HEK293 (cell line): ENCODE results near the gene CDC25A.

Experiments used
- CTCF ChIA-PET: fragments of 350-600 bp; formaldehyde crosslinking; extraction: SDS; loops from one replicate; lab custom pipeline; 2021; ENCODE audit warnings: antibody characterized with exemption; lab: Yijun Ruan, JAX
- POLR2A ChIA-PET: fragments of 300-600 bp; formaldehyde crosslinking; extraction: SDS; loops from one replicate; lab custom pipeline; 2020; ENCODE audit warnings: antibody characterized with exemption, inconsistent platforms; lab: Yijun Ruan, JAX
- H3K27ac ChIP-seq: fragments of 200-500 bp; sonication (Bioruptor generic); 2 replicates; pipeline ENCODE4 v1.5.1; 2014; ENCODE audit warnings: low read depth, low read length, control low read depth, inconsistent platforms; ENCODE audit errors: extremely low read depth
- H3K36me3 ChIP-seq, 2 experiments: fragments of 200-500 bp in 1 of 2; sonication (Bioruptor generic) in 1 of 2; 1 replicate in 1 of 2; 2 replicates in 1 of 2; pipeline ENCODE4 v1.5.1; 2014 to 2017; ENCODE audit warnings: inconsistent platforms in 2 of 2, low read length in 2 of 2; ENCODE audit not compliant: control insufficient read depth in 2 of 2, insufficient read depth in 1 of 2
- H3K4me1 ChIP-seq: fragments of 200-500 bp; sonication (Bioruptor generic); 2 replicates; pipeline ENCODE4 v1.5.1; 2014; ENCODE audit warnings: mild to moderate bottlenecking, low read length, inconsistent platforms; ENCODE audit not compliant: control insufficient read depth, insufficient read depth
- H3K4me3 ChIP-seq: 2 replicates; pipeline ENCODE4 v1.5.1; 2011; ENCODE audit warnings: low read depth, mild to moderate bottlenecking, control low read depth, low read length, moderate library complexity
- H3K9me3 ChIP-seq: fragments of 200-500 bp; sonication (Bioruptor generic); 2 replicates; pipeline ENCODE4 v1.5.1; 2014; ENCODE audit warnings: low read depth, low read length, inconsistent platforms; ENCODE audit not compliant: control insufficient read depth, insufficient read depth
- BCL11A ChIP-seq: fragments of 450-650 bp; formaldehyde crosslinking; IDR thresholded peaks from 2 replicates; pipeline ENCODE4 v1.5.1; 2016; ENCODE audit warnings: low read depth, missing biosample characterization, missing genetic modification characterization
- ELK4 ChIP-seq: IDR thresholded peaks from 2 replicates; pipeline ENCODE4 v1.6.1; 2011; ENCODE audit warnings: mild to moderate bottlenecking, low read depth, low read length, borderline replicate concordance
- IKZF3 ChIP-seq: fragments of 450-650 bp; IDR thresholded peaks from 2 replicates; pipeline ENCODE4 v1.5.0; 2018; ENCODE audit warnings: missing biosample characterization, mild to moderate bottlenecking, missing genetic modification characterization, moderate library complexity
- KLF1 ChIP-seq: fragments of 450-650 bp; formaldehyde crosslinking; IDR thresholded peaks from 2 replicates; pipeline ENCODE4 v1.5.1; 2016; ENCODE audit warnings: missing biosample characterization, missing genetic modification characterization
- PBX3 ChIP-seq: sonication (generic); formaldehyde crosslinking; IDR thresholded peaks from 2 replicates; pipeline ENCODE4 v1.8.1; 2022; ENCODE audit warnings: mild to moderate bottlenecking, moderate library complexity, missing genetic modification reagents
- SCRT1 ChIP-seq: fragments of 450-650 bp; formaldehyde crosslinking; IDR thresholded peaks from 2 replicates; pipeline ENCODE4 v1.5.1; 2016; ENCODE audit warnings: missing biosample characterization, missing genetic modification characterization, borderline replicate concordance
- ZBTB10 ChIP-seq: fragments of 450-650 bp; formaldehyde crosslinking; IDR thresholded peaks from 2 replicates; pipeline ENCODE4 v1.5.1; 2016; ENCODE audit warnings: missing biosample characterization, missing genetic modification characterization
- ZEB2 ChIP-seq: fragments of 450-650 bp; formaldehyde crosslinking; IDR thresholded peaks from 2 replicates; pipeline ENCODE4 v1.5.1; 2016; ENCODE audit warnings: missing biosample characterization, missing genetic modification characterization
- ZNF114 ChIP-seq: fragments of 450-650 bp; formaldehyde crosslinking; IDR thresholded peaks from 2 replicates; pipeline ENCODE4 v1.5.0; 2017; ENCODE audit warnings: missing biosample characterization, missing genetic modification characterization
- ZNF184 ChIP-seq: fragments of 450-650 bp; IDR thresholded peaks from 2 replicates; pipeline ENCODE4 v1.5.1; 2018; ENCODE audit warnings: missing biosample characterization, mild to moderate bottlenecking, missing genetic modification characterization
- ZNF2 ChIP-seq: fragments of 450-650 bp; formaldehyde crosslinking; IDR thresholded peaks from 2 replicates; pipeline ENCODE4 v1.5.1; 2016; ENCODE audit warnings: missing biosample characterization, missing genetic modification characterization
- ZNF350 ChIP-seq: fragments of 450-650 bp; formaldehyde crosslinking; IDR thresholded peaks from 2 replicates; pipeline ENCODE4 v1.5.0; 2017; ENCODE audit warnings: missing biosample characterization, mild to moderate bottlenecking, missing genetic modification characterization
- ZNF366 ChIP-seq: fragments of 450-650 bp; formaldehyde crosslinking; conservative IDR thresholded peaks from 2 replicates; pipeline ENCODE4 v1.5.1; 2016; ENCODE audit warnings: missing biosample characterization, missing genetic modification characterization
- ZNF37A ChIP-seq: fragments of 450-650 bp; IDR thresholded peaks from 2 replicates; pipeline ENCODE4 v1.5.1; 2018; ENCODE audit warnings: missing biosample characterization, missing genetic modification characterization
- ZNF404 ChIP-seq: fragments of 450-650 bp; formaldehyde crosslinking; IDR thresholded peaks from 2 replicates; pipeline ENCODE4 v1.5.1; 2017; ENCODE audit warnings: missing biosample characterization, missing genetic modification characterization
- ZNF473 ChIP-seq: fragments of 450-650 bp; formaldehyde crosslinking; IDR thresholded peaks from 2 replicates; pipeline ENCODE4 v1.5.1; 2017; ENCODE audit warnings: missing biosample characterization, missing genetic modification characterization
- ZNF544 ChIP-seq: fragments of 450-650 bp; formaldehyde crosslinking; IDR thresholded peaks from 2 replicates; pipeline ENCODE4 v1.5.0; 2017; ENCODE audit warnings: missing biosample characterization, missing genetic modification characterization
- ZNF558 ChIP-seq: fragments of 450-650 bp; formaldehyde crosslinking; IDR thresholded peaks from 2 replicates; pipeline ENCODE4 v1.5.1; 2016; ENCODE audit warnings: missing biosample characterization, missing genetic modification characterization
- ZNF561 ChIP-seq: fragments of 450-650 bp; IDR thresholded peaks from 2 replicates; pipeline ENCODE4 v1.5.1; 2018; ENCODE audit warnings: missing biosample characterization, missing genetic modification characterization, borderline replicate concordance
- ZNF747 ChIP-seq: fragments of 450-650 bp; formaldehyde crosslinking; IDR thresholded peaks from 2 replicates; pipeline ENCODE4 v1.5.1; 2016; ENCODE audit warnings: missing biosample characterization, missing genetic modification characterization
- ZSCAN16 ChIP-seq: fragments of 450-650 bp; formaldehyde crosslinking; IDR thresholded peaks from 2 replicates; pipeline ENCODE4 v1.5.1; 2016; ENCODE audit warnings: missing biosample characterization, missing genetic modification characterization
- TF ChIP-seq, protein P1 (sequence below): fragments of 450-650 bp; IDR thresholded peaks from 2 replicates; pipeline ENCODE4 v1.5.1; 2018; ENCODE audit warnings: missing biosample characterization, mild to moderate bottlenecking, missing genetic modification characterization
- TF ChIP-seq, protein P2 (sequence below): fragments of 450-650 bp; formaldehyde crosslinking; conservative IDR thresholded peaks from 2 replicates; pipeline ENCODE4 v1.5.1; 2016; ENCODE audit warnings: low read depth, missing biosample characterization, missing genetic modification characterization
- TF ChIP-seq, protein P3 (sequence below): fragments of 450-650 bp; formaldehyde crosslinking; IDR thresholded peaks from 2 replicates; pipeline ENCODE4 v1.5.1; 2016; ENCODE audit warnings: missing biosample characterization, missing genetic modification characterization

Gene CDC25A

DNA sequence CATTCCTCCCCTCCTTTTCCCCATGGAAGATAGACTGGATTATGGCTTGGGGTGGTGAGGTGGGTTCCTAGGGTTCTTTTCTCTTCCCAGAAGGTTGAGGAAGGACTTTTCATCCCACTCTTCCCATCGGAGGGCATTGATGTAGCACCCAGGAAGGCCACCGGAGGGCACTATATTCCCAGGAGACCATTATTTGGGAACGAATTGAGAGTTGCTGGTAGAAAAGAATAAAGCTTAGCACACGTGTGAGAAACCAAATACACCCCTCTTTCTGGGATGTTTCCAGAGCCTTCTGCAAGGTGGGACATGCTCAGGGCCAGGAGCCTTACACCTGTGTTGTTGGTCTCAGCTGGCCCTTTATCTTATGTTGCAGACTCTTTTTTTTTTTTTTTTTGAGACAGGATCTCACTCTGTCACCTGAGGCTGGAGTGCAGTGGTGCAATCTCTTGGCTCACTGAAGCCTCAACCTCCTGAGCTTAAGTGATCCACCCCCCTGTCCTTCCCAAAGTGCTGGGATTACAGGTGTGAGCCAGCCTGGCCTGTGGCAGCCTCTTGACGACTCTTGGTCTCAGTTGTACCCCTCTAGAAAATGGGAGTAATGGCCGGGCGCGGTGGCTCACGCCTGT, 6.3 kb upstream of the CDC25A start:
- POLR2A ChIA-PET = interaction anchor here (0.7 kb wide), 1 partner anchor 47 kb away, joined by 4 read pairs; the partner anchor contains the start of gene ZNF589
- TF ChIP-seq ZEB2 (tag by site-specific recombination) (0 out of 2 replicates have a peak, but pooled peaks have one; percentile 30), ZNF37A (tag by site-specific recombination) (no peak), ZNF114 (tag by site-specific recombination) (no peak), KLF1 (tag by site-specific recombination) (no peak), ZNF184 (no peak), ZNF2 (tag by site-specific recombination) (no peak), SCRT1 (tag by site-specific recombination) (no peak), ZSCAN16 (tag by site-specific recombination) (no peak), ZNF473 (tag by site-specific recombination) (no peak), ZNF558 (tag by site-specific recombination) (no peak), ZNF350 (tag by site-specific recombination) (no peak), PBX3 (no peak), IKZF3 (peak; percentile 86), BCL11A (no peak), ZNF404 (no peak), ZNF561 (tag by site-specific recombination) (no peak), ZNF747 (tag by site-specific recombination) (no peak), ELK4 (no peak), ZNF366 (tag by site-specific recombination) (peak; percentile 55), ZNF544 (tag by site-specific recombination) (no peak), ZBTB10 (tag by site-specific recombination) (no peak)
- TF ChIP-seq, protein P1, sequence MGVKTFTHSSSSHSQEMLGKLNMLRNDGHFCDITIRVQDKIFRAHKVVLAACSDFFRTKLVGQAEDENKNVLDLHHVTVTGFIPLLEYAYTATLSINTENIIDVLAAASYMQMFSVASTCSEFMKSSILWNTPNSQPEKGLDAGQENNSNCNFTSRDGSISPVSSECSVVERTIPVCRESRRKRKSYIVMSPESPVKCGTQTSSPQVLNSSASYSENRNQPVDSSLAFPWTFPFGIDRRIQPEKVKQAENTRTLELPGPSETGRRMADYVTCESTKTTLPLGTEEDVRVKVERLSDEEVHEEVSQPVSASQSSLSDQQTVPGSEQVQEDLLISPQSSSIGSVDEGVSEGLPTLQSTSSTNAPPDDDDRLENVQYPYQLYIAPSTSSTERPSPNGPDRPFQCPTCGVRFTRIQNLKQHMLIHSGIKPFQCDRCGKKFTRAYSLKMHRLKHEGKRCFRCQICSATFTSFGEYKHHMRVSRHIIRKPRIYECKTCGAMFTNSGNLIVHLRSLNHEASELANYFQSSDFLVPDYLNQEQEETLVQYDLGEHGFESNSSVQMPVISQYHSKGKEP (tag by site-specific recombination) = no peak
- TF ChIP-seq, protein P2, sequence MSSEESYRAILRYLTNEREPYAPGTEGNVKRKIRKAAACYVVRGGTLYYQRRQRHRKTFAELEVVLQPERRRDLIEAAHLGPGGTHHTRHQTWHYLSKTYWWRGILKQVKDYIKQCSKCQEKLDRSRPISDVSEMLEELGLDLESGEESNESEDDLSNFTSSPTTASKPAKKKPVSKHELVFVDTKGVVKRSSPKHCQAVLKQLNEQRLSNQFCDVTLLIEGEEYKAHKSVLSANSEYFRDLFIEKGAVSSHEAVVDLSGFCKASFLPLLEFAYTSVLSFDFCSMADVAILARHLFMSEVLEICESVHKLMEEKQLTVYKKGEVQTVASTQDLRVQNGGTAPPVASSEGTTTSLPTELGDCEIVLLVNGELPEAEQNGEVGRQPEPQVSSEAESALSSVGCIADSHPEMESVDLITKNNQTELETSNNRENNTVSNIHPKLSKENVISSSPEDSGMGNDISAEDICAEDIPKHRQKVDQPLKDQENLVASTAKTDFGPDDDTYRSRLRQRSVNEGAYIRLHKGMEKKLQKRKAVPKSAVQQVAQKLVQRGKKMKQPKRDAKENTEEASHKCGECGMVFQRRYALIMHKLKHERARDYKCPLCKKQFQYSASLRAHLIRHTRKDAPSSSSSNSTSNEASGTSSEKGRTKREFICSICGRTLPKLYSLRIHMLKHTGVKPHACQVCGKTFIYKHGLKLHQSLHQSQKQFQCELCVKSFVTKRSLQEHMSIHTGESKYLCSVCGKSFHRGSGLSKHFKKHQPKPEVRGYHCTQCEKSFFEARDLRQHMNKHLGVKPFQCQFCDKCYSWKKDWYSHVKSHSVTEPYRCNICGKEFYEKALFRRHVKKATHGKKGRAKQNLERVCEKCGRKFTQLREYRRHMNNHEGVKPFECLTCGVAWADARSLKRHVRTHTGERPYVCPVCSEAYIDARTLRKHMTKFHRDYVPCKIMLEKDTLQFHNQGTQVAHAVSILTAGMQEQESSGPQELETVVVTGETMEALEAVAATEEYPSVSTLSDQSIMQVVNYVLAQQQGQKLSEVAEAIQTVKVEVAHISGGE (tag by site-specific recombination) = no peak
- TF ChIP-seq, protein P3, sequence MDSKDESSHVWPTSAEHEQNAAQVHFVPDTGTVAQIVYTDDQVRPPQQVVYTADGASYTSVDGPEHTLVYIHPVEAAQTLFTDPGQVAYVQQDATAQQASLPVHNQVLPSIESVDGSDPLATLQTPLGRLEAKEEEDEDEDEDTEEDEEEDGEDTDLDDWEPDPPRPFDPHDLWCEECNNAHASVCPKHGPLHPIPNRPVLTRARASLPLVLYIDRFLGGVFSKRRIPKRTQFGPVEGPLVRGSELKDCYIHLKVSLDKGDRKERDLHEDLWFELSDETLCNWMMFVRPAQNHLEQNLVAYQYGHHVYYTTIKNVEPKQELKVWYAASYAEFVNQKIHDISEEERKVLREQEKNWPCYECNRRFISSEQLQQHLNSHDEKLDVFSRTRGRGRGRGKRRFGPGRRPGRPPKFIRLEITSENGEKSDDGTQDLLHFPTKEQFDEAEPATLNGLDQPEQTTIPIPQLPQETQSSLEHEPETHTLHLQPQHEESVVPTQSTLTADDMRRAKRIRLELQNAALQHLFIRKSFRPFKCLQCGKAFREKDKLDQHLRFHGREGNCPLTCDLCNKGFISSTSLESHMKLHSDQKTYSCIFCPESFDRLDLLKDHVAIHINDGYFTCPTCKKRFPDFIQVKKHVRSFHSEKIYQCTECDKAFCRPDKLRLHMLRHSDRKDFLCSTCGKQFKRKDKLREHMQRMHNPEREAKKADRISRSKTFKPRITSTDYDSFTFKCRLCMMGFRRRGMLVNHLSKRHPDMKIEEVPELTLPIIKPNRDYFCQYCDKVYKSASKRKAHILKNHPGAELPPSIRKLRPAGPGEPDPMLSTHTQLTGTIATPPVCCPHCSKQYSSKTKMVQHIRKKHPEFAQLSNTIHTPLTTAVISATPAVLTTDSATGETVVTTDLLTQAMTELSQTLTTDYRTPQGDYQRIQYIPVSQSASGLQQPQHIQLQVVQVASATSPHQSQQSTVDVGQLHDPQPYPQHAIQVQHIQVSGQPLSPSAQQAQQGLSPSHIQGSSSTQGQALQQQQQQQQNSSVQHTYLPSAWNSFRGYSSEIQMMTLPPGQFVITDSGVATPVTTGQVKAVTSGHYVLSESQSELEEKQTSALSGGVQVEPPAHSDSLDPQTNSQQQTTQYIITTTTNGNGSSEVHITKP (tag by site-specific recombination) = 0 out of 2 replicates have a peak, but pooled peaks have one; percentile 21

More for the DNA sequence above, 6.3 kb upstream of the CDC25A start:
- no peak overlapping the region for H3K27ac ChIP-seq
- no peak overlapping the region for H3K4me3 ChIP-seq
- no peaks in the 10 kb centered on the region for H3K36me3 ChIP-seq
- no peaks in the 10 kb centered on the region for H3K4me1 ChIP-seq
- no peaks in the 10 kb centered on the region for H3K9me3 ChIP-seq
- CTCF ChIA-PET = interaction anchor here (0.5 to 3.5 kb wide), 24 partner anchors 11 to 441 kb away, joined by 3 to 47 read pairs (median 4); partner anchors contain the start of genes CAMP, CCDC51, SLC26A6 and TMA7
